PC-3 (cell line): ENCODE results near the gene ADCK2. TPM values are rescaled to one million over a fixed set of nuclear protein-coding genes. Genes with fewer than 3 reads are reported as not detected.

Experiments used
- ATAC-seq: fragments of 200-7000 bp; cut with Tn5 transposase; 2 replicates; pipeline ENCODE4 v1.9.1; 2020; ENCODE audit warnings: mild to moderate bottlenecking, moderate library complexity
- BruUV-seq: library from RNA; stranded (reverse); fragments of 400-500 nt; replicated peaks from 2 replicates; lab custom pipeline; 2021; lab: Mats Ljungman, UMichigan
- CTCF ChIA-PET: fragments of 300-600 bp; sonication (Branson Sonifier 250); formaldehyde crosslinking; loops from one replicate; lab custom pipeline; 2022; ENCODE audit warnings: antibody characterized with exemption; lab: Charles Lee
- POLR2A ChIA-PET: fragments of 300-600 bp; sonication (Branson Sonifier 250); formaldehyde crosslinking; loops from one replicate; lab custom pipeline; 2022; ENCODE audit warnings: antibody characterized with exemption; ENCODE audit not compliant: unreplicated experiment; lab: Charles Lee
- DNase-seq: peaks from one replicate; pipeline ENCODE4 v3.0.0-alpha.2; 2015
- H2AFZ ChIP-seq: fragments of 300-600 bp; sonication (generic); 2 replicates; pipeline ENCODE4 v1.6.0; 2016; ENCODE audit warnings: antibody characterized with exemption, low read length
- H3F3A ChIP-seq: fragments of 300-600 bp; sonication (generic); one replicate; pipeline ENCODE4 v1.6.0; 2017; ENCODE audit warnings: antibody characterized with exemption, low read length, control low read depth, mild to moderate bottlenecking; ENCODE audit not compliant: unreplicated experiment
- H3K27ac ChIP-seq: fragments of 300-600 bp; sonication (generic); 2 replicates; pipeline ENCODE4 v1.5.1; 2016; ENCODE audit warnings: mild to moderate bottlenecking, low read length
- H3K27me3 ChIP-seq: fragments of 300-600 bp; sonication (generic); 2 replicates; pipeline ENCODE4 v1.6.1; 2016; ENCODE audit warnings: low read length, mixed read lengths
- H3K36me3 ChIP-seq: fragments of 300-600 bp; sonication (generic); 2 replicates; pipeline ENCODE4 v1.6.1; 2016; ENCODE audit warnings: low read depth, mixed run types, low read length, mixed read lengths
- H3K4me1 ChIP-seq: fragments of 300-600 bp; sonication (generic); 2 replicates; pipeline ENCODE4 v1.5.1; 2016; ENCODE audit warnings: low read length; ENCODE audit not compliant: insufficient read depth
- H3K4me2 ChIP-seq: fragments of 300-600 bp; sonication (generic); 2 replicates; pipeline ENCODE4 v1.6.0; 2016; ENCODE audit warnings: low read length
- H3K4me3 ChIP-seq: fragments of 300-600 bp; sonication (generic); 2 replicates; pipeline ENCODE4 v1.5.1; 2016; ENCODE audit warnings: mild to moderate bottlenecking, low read length, mixed read lengths
- H3K79me2 ChIP-seq: fragments of 300-600 bp; sonication (generic); 2 replicates; pipeline ENCODE4 v1.6.1; 2017; ENCODE audit warnings: low read length, mixed read lengths
- H3K9ac ChIP-seq: fragments of 300-600 bp; sonication (generic); 2 replicates; pipeline ENCODE4 v1.6.0; 2016; ENCODE audit warnings: mild to moderate bottlenecking, low read length
- H3K9me2 ChIP-seq: fragments of 300-600 bp; sonication (generic); replicated peaks from 2 replicates; pipeline ENCODE4 v1.6.1; 2016; ENCODE audit warnings: mixed run types, low read length, mixed read lengths
- H3K9me3 ChIP-seq: fragments of 300-600 bp; sonication (generic); 2 replicates; pipeline ENCODE4 v1.6.1; 2016; ENCODE audit warnings: low read length, mixed read lengths
- H4K20me1 ChIP-seq: fragments of 300-600 bp; sonication (generic); 2 replicates; pipeline ENCODE4 v1.6.1; 2016; ENCODE audit warnings: low read length, mixed read lengths
- CTCF ChIP-seq: fragments of 300-600 bp; sonication (generic); conservative IDR thresholded peaks from 2 replicates; pipeline ENCODE4 v1.5.1; 2017; ENCODE audit warnings: antibody characterized with exemption, low read depth, mild to moderate bottlenecking, low read length
- EZH2 ChIP-seq: fragments of 300-600 bp; sonication (generic); IDR thresholded peaks from one replicate; pipeline ENCODE4 v1.6.1; 2017; ENCODE audit warnings: antibody characterized with exemption, mild to moderate bottlenecking, low read length; ENCODE audit not compliant: unreplicated experiment
- EZH2phosphoT487 ChIP-seq: fragments of 300-600 bp; sonication (generic); IDR thresholded peaks from 2 replicates; pipeline ENCODE4 v1.6.1; 2018; ENCODE audit warnings: mild to moderate bottlenecking, antibody characterized with exemption, low read length, borderline replicate concordance
- intact Hi-C: fragments of 100-400 bp; cut with micrococcal nuclease; formaldehyde crosslinking; loops from 2 replicates; pipeline ENCODE4 v1.9.0; 2023
- total RNA-seq: library from RNA; depleted of rRNA; stranded (reverse); fragments of >200 nt; gene quantifications from 2 replicates; pipeline ENCODE4 v1.2.3, GENCODE V29; 2014

ADCK2 gene
- total RNA-seq, 1 experiment from 2014 or later = 29.4 TPM

GRCh38 chr7:140670343-140670935 lies 2.3 kb upstream of the ADCK2 start:
- POLR2A ChIA-PET = no interaction called here

GRCh38 chr7:140671966-140672365 lies 779 bp upstream of the ADCK2 start:
- no peak for DNase-seq
- no peak for ATAC-seq
- intact Hi-C loops = loop anchor here (10.0 kb wide), 2 partner anchors 133 to 253 kb away; partner anchors contain the start of gene BRAF
- Histone ChIP-seq H3K36me3 (no peaks in the 10 kb centered on the region), H3K9ac (no peak overlapping the region), H3K4me3 (peak overlapping the region; percentile 53; the same call in 1 of the 2 replicates), H4K20me1 (no peaks in the 10 kb centered on the region), H3K4me1 (peaks cover 29% of the 10 kb centered on the region), H3K79me2 (peaks cover 15% of the 10 kb centered on the region; the same call in 1 of the 2 replicates), H3K27ac (no peak overlapping the region), H3K4me2 (peak overlapping the region; percentile 79), H3K9me3 (no peaks in the 10 kb centered on the region), H3F3A (no peaks in the 10 kb centered on the region), H3K27me3 (no peaks in the 10 kb centered on the region), H3K9me2 (no peaks in the 10 kb centered on the region), H2AFZ (peak overlapping the region; percentile 61)
- CTCF ChIA-PET = no interaction called here
- TF ChIP-seq CTCF (no peak), EZH2phosphoT487 (no peak), EZH2 (no peak)
- POLR2A ChIA-PET = no interaction called here
- no TSS peak for BruUV-seq

More at GRCh38 chr7:140670343-140670935, 2.3 kb upstream of the ADCK2 start:
- CTCF ChIA-PET = no interaction called here
- no peak for DNase-seq
- intact Hi-C loops = loop anchor here (10.0 kb wide), 2 partner anchors 134 to 254 kb away; partner anchors contain the start of gene BRAF
- H2AFZ ChIP-seq = no peak overlapping the region
- no peak for ATAC-seq
- H3K27me3 ChIP-seq = no peaks in the 10 kb centered on the region
- H3K27ac ChIP-seq = no peak overlapping the region
- H3F3A ChIP-seq = no peaks in the 10 kb centered on the region
- H3K36me3 ChIP-seq = no peaks in the 10 kb centered on the region
- no peaks in the 10 kb centered on the region for H4K20me1 ChIP-seq
- BruUV-seq = no TSS peak
- H3K9ac ChIP-seq = no peak overlapping the region
- peaks cover 26% of the 10 kb centered on the region for H3K4me1 ChIP-seq
- no peak for TF ChIP-seq EZH2phosphoT487
- TF ChIP-seq EZH2 = no peak
- no peak for TF ChIP-seq CTCF
- no peak overlapping the region for H3K4me2 ChIP-seq
- no peak overlapping the region for H3K4me3 ChIP-seq
- H3K79me2 ChIP-seq = peaks cover 15% of the 10 kb centered on the region; the same call in 1 of the 2 replicates
- no peaks in the 10 kb centered on the region for H3K9me3 ChIP-seq
- H3K9me2 ChIP-seq = no peaks in the 10 kb centered on the region
